SU-DHL-6 (cell line): ENCODE data around the gene BAHD1.

Experiments used
- EZH2phosphoT487 ChIP-seq: fragments of 200-600 bp; sonication (generic), shearing (Covaris generic); conservative IDR thresholded peaks from 2 replicates; pipeline ENCODE4 v1.6.1; 2018; ENCODE audit warnings: mild to moderate bottlenecking, antibody characterized with exemption, low read length, moderate library complexity, mixed read lengths
- TF ChIP-seq, protein P1 (sequence below): fragments of 200-600 bp; sonication (generic); IDR thresholded peaks from one replicate; pipeline ENCODE4 v1.5.1; 2017; ENCODE audit warnings: antibody characterized with exemption, mild to moderate bottlenecking, low read length, moderate library complexity; ENCODE audit not compliant: insufficient read depth, poor library complexity, severe bottlenecking

DNA sequence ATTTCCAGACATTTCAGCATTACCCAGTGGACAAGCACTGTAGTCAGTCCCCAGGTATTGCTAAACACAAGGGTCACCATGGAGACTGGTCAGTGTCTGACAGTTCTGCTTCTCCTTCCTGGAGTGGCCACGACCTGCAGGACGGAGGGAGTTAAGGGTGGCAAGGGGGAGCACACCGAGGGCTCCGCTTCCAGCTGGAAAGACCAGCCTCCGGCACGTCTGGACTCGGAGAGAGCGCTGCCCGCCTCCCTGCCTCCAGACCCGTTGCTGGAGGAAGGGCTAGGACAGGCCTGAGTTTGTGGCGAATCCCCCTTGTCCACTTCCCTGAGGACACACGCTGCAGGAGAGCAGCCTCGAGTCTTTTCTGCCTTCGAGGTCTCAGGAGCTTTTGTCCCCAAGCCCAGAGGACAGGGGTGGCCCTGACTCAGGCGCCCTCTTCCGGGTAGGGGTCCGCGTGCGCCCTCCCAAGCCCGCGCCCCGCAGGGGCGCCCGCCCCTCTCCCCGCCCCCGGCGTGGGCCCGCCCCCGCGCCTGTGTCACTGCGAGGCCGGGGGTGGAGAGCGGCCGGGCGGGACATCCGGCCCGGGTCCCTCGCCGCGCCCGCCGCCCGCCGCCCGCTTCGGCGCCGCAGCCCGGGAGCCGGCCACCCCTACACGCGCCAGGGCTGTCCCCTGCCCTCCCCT is 29.8 kb downstream of the BAHD1 start, which contains the start of gene CHST14:
- TF ChIP-seq, protein P1, sequence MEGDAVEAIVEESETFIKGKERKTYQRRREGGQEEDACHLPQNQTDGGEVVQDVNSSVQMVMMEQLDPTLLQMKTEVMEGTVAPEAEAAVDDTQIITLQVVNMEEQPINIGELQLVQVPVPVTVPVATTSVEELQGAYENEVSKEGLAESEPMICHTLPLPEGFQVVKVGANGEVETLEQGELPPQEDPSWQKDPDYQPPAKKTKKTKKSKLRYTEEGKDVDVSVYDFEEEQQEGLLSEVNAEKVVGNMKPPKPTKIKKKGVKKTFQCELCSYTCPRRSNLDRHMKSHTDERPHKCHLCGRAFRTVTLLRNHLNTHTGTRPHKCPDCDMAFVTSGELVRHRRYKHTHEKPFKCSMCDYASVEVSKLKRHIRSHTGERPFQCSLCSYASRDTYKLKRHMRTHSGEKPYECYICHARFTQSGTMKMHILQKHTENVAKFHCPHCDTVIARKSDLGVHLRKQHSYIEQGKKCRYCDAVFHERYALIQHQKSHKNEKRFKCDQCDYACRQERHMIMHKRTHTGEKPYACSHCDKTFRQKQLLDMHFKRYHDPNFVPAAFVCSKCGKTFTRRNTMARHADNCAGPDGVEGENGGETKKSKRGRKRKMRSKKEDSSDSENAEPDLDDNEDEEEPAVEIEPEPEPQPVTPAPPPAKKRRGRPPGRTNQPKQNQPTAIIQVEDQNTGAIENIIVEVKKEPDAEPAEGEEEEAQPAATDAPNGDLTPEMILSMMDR, result no peak
- TF ChIP-seq EZH2phosphoT487, result no peak
